DND-41 (cell line): ENCODE data around the gene NFATC2IP.

Experiments
- ATAC-seq: fragments of 200-7000 bp; cut with Tn5 transposase; 3 replicates; pipeline ENCODE4 v1.9.1; 2021; ENCODE audit warnings: low read depth; ENCODE audit not compliant: insufficient read depth
- DNase-seq: peaks from one replicate; pipeline ENCODE4 v3.0.0-alpha.2; 2020
- H2AFZ ChIP-seq: 2 replicates; pipeline ENCODE4 v1.6.0; 2012; ENCODE audit warnings: low read depth, low read length
- H3K27ac ChIP-seq: 2 replicates; pipeline ENCODE4 v1.5.1; 2012; ENCODE audit warnings: low read length, inconsistent platforms
- H3K27me3 ChIP-seq: fragments of 200-600 bp; sonication (generic); 2 replicates; pipeline ENCODE4 v1.6.0; 2012; ENCODE audit warnings: low read length, mild to moderate bottlenecking, inconsistent platforms; ENCODE audit not compliant: insufficient read depth, poor library complexity
- H3K36me3 ChIP-seq: 2 replicates; pipeline ENCODE4 v1.5.1; 2012; ENCODE audit warnings: low read length, inconsistent platforms; ENCODE audit not compliant: insufficient read depth
- H3K4me1 ChIP-seq: 2 replicates; pipeline ENCODE4 v1.5.1; 2012; ENCODE audit warnings: mild to moderate bottlenecking, low read length; ENCODE audit not compliant: insufficient read depth
- H3K4me2 ChIP-seq: 2 replicates; pipeline ENCODE4 v1.6.0; 2012; ENCODE audit warnings: mild to moderate bottlenecking, moderate library complexity, low read length, inconsistent platforms; ENCODE audit not compliant: insufficient read depth
- H3K4me3 ChIP-seq, 2 experiments: fragments of 200-600 bp in 1 of 2; shearing (Covaris generic) in 1 of 2; 2 replicates each; pipeline ENCODE4 v1.5.1; 2012 to 2016; ENCODE audit warnings: inconsistent platforms in 2 of 2, low read length in 2 of 2, mild to moderate bottlenecking in 2 of 2, low read depth in 1 of 2, moderate library complexity in 1 of 2
- H3K79me2 ChIP-seq: 2 replicates; pipeline ENCODE4 v1.6.0; 2012; ENCODE audit warnings: low read length, inconsistent platforms; ENCODE audit not compliant: insufficient read depth
- H3K9ac ChIP-seq: 2 replicates; pipeline ENCODE4 v1.6.0; 2012; ENCODE audit warnings: low read depth, mild to moderate bottlenecking, inconsistent platforms, low read length, moderate library complexity
- H3K9me3 ChIP-seq: 2 replicates; pipeline ENCODE4 v1.5.1; 2012; ENCODE audit warnings: low read length, moderate library complexity, mild to moderate bottlenecking, inconsistent platforms; ENCODE audit not compliant: insufficient read depth, severe bottlenecking
- H4K20me1 ChIP-seq: 2 replicates; pipeline ENCODE4 v1.6.0; 2012; ENCODE audit warnings: low read length; ENCODE audit not compliant: insufficient read depth
- EZH2 ChIP-seq: IDR thresholded peaks from 3 replicates; pipeline ENCODE4 v1.6.1; 2012; ENCODE audit warnings: borderline replicate concordance, low read depth, mild to moderate bottlenecking, moderate library complexity, low read length, inconsistent platforms; ENCODE audit not compliant: severe bottlenecking
- TF ChIP-seq, protein P1 (sequence below): IDR thresholded peaks from 2 replicates; pipeline ENCODE4 v1.5.1; 2012; ENCODE audit warnings: borderline replicate concordance, low read length, moderate library complexity, mild to moderate bottlenecking; ENCODE audit not compliant: poor library complexity, severe bottlenecking; ENCODE audit errors: extremely low read depth

NFATC2IP gene

DNA sequence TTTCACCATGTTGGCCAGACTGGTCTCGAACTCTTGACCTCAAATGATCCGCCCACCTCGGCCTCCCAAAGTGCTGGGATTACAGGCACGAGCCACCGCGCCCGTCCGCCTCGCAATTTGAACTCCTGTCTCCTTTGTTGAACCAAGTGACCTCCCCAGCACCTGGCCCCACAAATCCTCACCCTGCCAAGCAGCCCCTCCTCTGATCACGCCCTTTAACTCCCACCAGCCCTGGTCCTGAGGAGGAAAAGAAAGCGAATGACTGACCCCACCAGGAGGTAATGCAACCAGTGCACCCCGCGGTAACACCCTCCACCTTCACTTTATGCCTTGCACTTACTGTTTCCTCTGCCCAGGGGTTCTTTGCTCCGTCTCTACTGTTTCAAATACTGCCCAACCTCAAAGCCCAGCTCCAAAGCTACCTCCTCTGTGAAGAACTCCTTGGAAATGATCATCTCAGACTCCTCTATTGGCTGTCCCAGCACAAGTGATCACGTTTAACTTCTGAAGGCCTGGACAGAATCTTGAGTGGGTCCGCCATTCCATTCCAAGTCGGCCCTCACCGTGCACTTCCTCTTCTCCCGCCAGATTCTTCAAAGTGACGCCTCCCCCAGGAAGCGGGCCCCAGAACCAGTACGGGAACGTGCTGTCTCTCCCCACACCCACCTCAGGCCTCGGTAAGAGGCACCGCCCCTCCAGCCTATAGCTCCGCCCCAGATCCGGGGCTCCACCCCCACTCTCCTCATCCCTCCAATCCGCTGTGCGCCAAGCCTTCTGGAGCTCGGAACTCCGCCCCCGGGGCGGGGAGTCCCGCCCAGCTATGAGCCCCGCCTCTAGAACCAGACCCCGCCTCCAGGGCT is 14.6 kb upstream of the NFATC2IP start:
- TF ChIP-seq EZH2, result no peak
- TF ChIP-seq, protein P1, sequence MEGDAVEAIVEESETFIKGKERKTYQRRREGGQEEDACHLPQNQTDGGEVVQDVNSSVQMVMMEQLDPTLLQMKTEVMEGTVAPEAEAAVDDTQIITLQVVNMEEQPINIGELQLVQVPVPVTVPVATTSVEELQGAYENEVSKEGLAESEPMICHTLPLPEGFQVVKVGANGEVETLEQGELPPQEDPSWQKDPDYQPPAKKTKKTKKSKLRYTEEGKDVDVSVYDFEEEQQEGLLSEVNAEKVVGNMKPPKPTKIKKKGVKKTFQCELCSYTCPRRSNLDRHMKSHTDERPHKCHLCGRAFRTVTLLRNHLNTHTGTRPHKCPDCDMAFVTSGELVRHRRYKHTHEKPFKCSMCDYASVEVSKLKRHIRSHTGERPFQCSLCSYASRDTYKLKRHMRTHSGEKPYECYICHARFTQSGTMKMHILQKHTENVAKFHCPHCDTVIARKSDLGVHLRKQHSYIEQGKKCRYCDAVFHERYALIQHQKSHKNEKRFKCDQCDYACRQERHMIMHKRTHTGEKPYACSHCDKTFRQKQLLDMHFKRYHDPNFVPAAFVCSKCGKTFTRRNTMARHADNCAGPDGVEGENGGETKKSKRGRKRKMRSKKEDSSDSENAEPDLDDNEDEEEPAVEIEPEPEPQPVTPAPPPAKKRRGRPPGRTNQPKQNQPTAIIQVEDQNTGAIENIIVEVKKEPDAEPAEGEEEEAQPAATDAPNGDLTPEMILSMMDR, result no peak
- Histone ChIP-seq H3K4me3 (no peak overlapping the region), H3K27me3 (no peaks in the 10 kb centered on the region), H2AFZ (peak overlapping the region; percentile 39), H3K36me3 (no peaks in the 10 kb centered on the region), H3K4me2 (no peak overlapping the region), H4K20me1 (no peaks in the 10 kb centered on the region), H3K27ac (no peak overlapping the region), H3K4me1 (peaks cover 23% of the 10 kb centered on the region), H3K9me3 (no peaks in the 10 kb centered on the region), H3K9ac (no peak overlapping the region), H3K79me2 (no peaks in the 10 kb centered on the region)
- ATAC-seq (peak; percentile 87), DNase-seq (peak; percentile 69)

DNA sequence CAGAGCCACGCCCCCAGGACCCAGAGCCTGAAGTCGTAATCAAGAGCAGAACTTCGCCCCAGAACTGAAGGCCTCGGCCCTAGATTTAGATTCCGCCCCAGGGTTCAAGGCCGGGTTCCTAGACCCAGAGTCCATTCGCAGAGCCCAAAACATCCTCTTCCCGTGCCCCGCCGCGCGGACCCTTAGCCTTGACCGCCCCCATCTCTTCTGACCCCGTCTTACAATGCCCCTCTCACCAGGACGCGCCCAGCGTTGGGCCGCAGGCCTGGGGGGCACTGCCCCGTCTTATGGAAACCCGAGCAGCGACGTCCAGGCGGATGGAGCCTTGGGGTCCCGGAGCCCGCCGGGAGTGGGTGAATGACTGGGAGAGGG is 14.0 kb upstream of the NFATC2IP start:
- no peaks in the 10 kb centered on the region for H3K79me2 ChIP-seq
- peaks cover 17% of the 10 kb centered on the region for H3K4me1 ChIP-seq
- H4K20me1 ChIP-seq, result no peaks in the 10 kb centered on the region
- no peaks in the 10 kb centered on the region for H3K27me3 ChIP-seq
- H2AFZ ChIP-seq, result no peak overlapping the region
- H3K9ac ChIP-seq, result no peak overlapping the region
- H3K36me3 ChIP-seq, result no peaks in the 10 kb centered on the region
- TF ChIP-seq, protein P1, result no peak
- no peak for TF ChIP-seq EZH2
- H3K27ac ChIP-seq, result no peak overlapping the region
- no peak overlapping the region for H3K4me3 ChIP-seq
- no peak for ATAC-seq
- no peaks in the 10 kb centered on the region for H3K9me3 ChIP-seq
- H3K4me2 ChIP-seq, result no peak overlapping the region
- no peak for DNase-seq

- DNase-seq (no peak), ATAC-seq (0 out of 3 replicates have a peak, but pooled peaks have one; percentile 35)
- H3K9me3 ChIP-seq, result no peaks in the 10 kb centered on the region
- no peak overlapping the region for H2AFZ ChIP-seq
- H3K36me3 ChIP-seq, result no peaks in the 10 kb centered on the region
- H3K4me2 ChIP-seq, result no peak overlapping the region
- H3K79me2 ChIP-seq, result no peaks in the 10 kb centered on the region
- peaks cover 11% of the 10 kb centered on the region for H3K4me1 ChIP-seq
- no peak overlapping the region for H3K9ac ChIP-seq
- no peaks in the 10 kb centered on the region for H4K20me1 ChIP-seq
- H3K27me3 ChIP-seq, result no peaks in the 10 kb centered on the region
- no peak overlapping the region for H3K4me3 ChIP-seq
- TF ChIP-seq, protein P1, result peak; percentile 25
- no peak for TF ChIP-seq EZH2
- no peak overlapping the region for H3K27ac ChIP-seq
These were observed 13.4 kb upstream of the NFATC2IP start for GRCh38 chr16:28937222-28937876.
